Dermis blood vessel endothelial cell (primary cell): Measurements from ENCODE around the gene OR4A47. TPM values are rescaled to one million over a fixed set of nuclear protein-coding genes. Genes with fewer than 3 reads are reported as not detected.
"Not testable (repeated sequence)": the region's sequence is repeated elsewhere in the genome, so short reads cannot be mapped to it uniquely, and the experiment has no call there.

ENCODE experiments used
- DNase-seq: peaks from one replicate; pipeline ENCODE4 v3.0.0; 2010
- total RNA-seq: library from RNA; depleted of rRNA; stranded (reverse); fragments of >200 nt; gene quantifications from 2 replicates; pipeline ENCODE4 v1.2.3, GENCODE V29; 2014

The OR4A47 gene, protein sequence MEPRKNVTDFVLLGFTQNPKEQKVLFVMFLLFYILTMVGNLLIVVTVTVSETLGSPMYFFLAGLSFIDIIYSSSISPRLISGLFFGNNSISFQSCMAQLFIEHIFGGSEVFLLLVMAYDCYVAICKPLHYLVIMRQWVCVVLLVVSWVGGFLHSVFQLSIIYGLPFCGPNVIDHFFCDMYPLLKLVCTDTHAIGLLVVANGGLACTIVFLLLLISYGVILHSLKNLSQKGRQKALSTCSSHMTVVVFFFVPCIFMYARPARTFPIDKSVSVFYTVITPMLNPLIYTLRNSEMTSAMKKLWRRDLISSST
- total RNA-seq = not detected in 2 replicates

DNA sequence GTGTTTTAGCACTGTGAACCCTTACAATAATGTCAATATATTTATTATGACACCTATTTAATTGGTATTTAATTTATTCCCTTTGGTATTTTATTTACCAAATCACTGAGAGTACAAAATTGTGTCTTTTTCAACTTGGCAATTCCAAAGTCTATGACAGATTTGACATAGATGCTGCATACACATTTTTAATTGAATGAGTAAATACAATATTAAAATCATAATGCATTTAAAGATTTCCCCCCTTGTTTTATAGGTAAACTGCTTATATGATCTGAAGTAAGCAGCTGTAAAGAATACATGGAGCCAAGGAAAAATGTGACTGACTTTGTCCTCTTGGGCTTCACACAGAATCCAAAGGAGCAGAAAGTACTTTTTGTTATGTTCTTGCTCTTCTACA lies at the start of gene OR4A47:
OR4A47 (plus strand) TSS at position 301 of the 400 bp plus-strand sequence; CDS start at position 301, 0 bp downstream.
- not testable (repeated sequence) for DNase-seq

- not testable (repeated sequence) for DNase-seq
These were observed 32.7 kb upstream of the OR4A47 start for GRCh38 chr11:48455909-48456308.

DNA sequence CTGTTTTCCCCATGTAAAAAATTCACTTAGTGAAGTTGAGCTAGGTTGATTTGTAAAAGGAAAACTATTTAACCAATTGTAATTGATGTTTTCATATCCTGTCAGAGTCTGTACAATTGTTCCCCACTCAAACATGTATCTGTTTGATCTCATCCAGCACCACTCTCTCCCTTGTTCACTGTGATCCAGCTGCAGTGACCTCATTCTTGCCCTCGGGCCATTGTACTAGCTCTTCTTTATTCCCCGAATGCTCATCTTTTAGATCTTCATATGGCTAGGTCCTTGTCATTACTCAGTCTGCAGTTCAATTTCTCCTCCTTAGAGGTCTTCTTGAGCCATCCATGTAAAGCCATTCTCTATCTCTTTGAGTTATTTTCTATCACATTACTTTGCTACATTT lies 14.6 kb upstream of the OR4A47 start:
- DNase-seq = not testable (repeated sequence)

DNA sequence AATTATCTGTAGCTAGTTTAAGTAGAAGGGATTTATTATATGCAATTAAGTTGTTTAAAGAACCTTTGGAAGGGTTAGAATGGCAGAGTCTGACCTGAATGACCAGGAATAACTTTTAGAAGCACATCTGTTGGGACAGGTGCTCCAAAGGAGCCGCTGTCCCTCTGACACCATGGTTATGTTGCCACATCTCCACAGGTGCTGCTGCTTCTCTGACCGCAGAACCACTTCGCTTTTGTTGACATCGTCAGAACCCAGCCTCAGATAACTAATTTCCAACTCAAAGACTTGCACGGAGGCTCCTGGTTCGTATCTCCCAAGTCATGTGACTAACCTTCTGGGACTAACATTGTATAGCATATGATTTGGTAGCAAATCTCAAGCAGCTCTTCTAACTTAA lies 13.9 kb upstream of the OR4A47 start:
- not testable (repeated sequence) for DNase-seq

- not testable (repeated sequence) for DNase-seq
These were observed 17.6 kb downstream of the OR4A47 start for GRCh38 chr11:48506169-48506568.

- DNase-seq = no peak
These were observed 50.4 kb downstream of the OR4A47 start for GRCh38 chr11:48538991-48539390.

Other genes starting within 250 kb of the OR4A47 start
- not detected in 2 replicates for gene OR4X2, start 243.7 kb upstream of the OR4A47 start, total RNA-seq
- not detected in 2 replicates for gene OR4X1, start 224.9 kb upstream of the OR4A47 start, total RNA-seq
- gene OR4S1, start 182.6 kb upstream of the OR4A47 start, total RNA-seq = not detected in 2 replicates
- not detected in 2 replicates for gene OR4C3, start 163.9 kb upstream of the OR4A47 start, total RNA-seq
- not detected in 2 replicates for gene OR4C5, start 122.3 kb upstream of the OR4A47 start, total RNA-seq